Natural killer cell (primary cell): ENCODE results near the gene STARD10. TPM values are rescaled to one million over a fixed set of nuclear protein-coding genes. Genes with fewer than 3 reads are reported as not detected.

Source experiments
- ATAC-seq, 3 donors: fragments of 150-1000 bp in 2 of 3; fragments of 200-7000 bp in 1 of 3; cut with Tn5 transposase; 1 replicate in 1 of 3; 2 replicates in 2 of 3; pipeline ENCODE4 v1.10.0; 2021; ENCODE audit warnings: mild to moderate bottlenecking in 2 of 3, moderate library complexity in 2 of 3
- DNase-seq, 2 donors: peaks; one replicate each; pipeline versions ENCODE4 v3.0.0 to v3.0.0-alpha.2; 2013 to 2021; ENCODE audit warnings: mixed read lengths in 1 of 2
- H3K27ac ChIP-seq: one replicate; pipeline ENCODE4 v1.5.1; 2013; ENCODE audit warnings: mild to moderate bottlenecking, low read length
- H3K27me3 ChIP-seq: one replicate; pipeline ENCODE4 v1.6.1; 2013; ENCODE audit warnings: low read length; ENCODE audit not compliant: control insufficient read depth, insufficient read depth
- H3K36me3 ChIP-seq: one replicate; pipeline ENCODE4 v1.6.1; 2013; ENCODE audit warnings: low read length; ENCODE audit not compliant: control insufficient read depth, insufficient read depth
- H3K4me1 ChIP-seq: one replicate; pipeline ENCODE4 v1.6.1; 2013; ENCODE audit warnings: low read length; ENCODE audit not compliant: control insufficient read depth, insufficient read depth
- H3K4me3 ChIP-seq: one replicate; pipeline ENCODE4 v1.5.1; 2013; ENCODE audit warnings: low read length
- H3K9me3 ChIP-seq: one replicate; pipeline ENCODE4 v1.6.1; 2013; ENCODE audit warnings: low read length; ENCODE audit not compliant: control insufficient read depth, insufficient read depth
- H3K27ac Mint-ChIP-seq, 2 donors: one replicate each; pipeline ENCODE4 v1.8.0; 2022; ENCODE audit warnings: mild to moderate bottlenecking in 2 of 2, mixed read lengths in 2 of 2, moderate library complexity in 1 of 2
- H3K27me3 Mint-ChIP-seq, 2 donors: one replicate each; pipeline ENCODE4 v1.8.0; 2022; ENCODE audit warnings: low read depth in 2 of 2, mixed read lengths in 2 of 2
- H3K36me3 Mint-ChIP-seq: one replicate; pipeline ENCODE4 v1.8.0; 2022; ENCODE audit warnings: mixed read lengths
- H3K4me1 Mint-ChIP-seq, 2 donors: one replicate each; pipeline ENCODE4 v1.8.0; 2022; ENCODE audit warnings: mixed read lengths in 2 of 2
- H3K4me3 Mint-ChIP-seq: one replicate; pipeline ENCODE4 v1.8.0; 2022; ENCODE audit warnings: mild to moderate bottlenecking, moderate library complexity, mixed read lengths
- H3K9me3 Mint-ChIP-seq, 2 donors: one replicate each; pipeline ENCODE4 v1.8.0; 2022; ENCODE audit warnings: mixed read lengths in 2 of 2
- CTCF ChIP-seq: fragments of 200-600 bp; IDR thresholded peaks from one replicate; pipeline ENCODE4 v1.8.0; 2022; ENCODE audit warnings: antibody characterized with exemption
- WGBS: methylation state at CpG from one replicate; pipeline ENCODE4 v1.1.7; 2013; ENCODE audit warnings: missing lambda C conversion rate; ENCODE audit not compliant: insufficient coverage; 5-methylcytosine and 5-hydroxymethylcytosine counted together
- intact Hi-C: fragments of 100-400 bp; cut with micrococcal nuclease; formaldehyde crosslinking; loops from one replicate; pipeline ENCODE4 v1.14.2; 2022
- total RNA-seq, 4 donors: library from RNA; stranded (reverse); fragments of 120-200 nt in 1 of 4; gene quantifications; one replicate each; pipeline versions ENCODE4 v1.2.3 to v1.2.4, GENCODE V29; 2013 to 2022

STARD10 gene
- total RNA-seq, 3 donors from 2014 or later (not counting 1 experiment from before 2014, with no cell fraction given), result 10.9 to 17.3 (median 11.7) TPM

- Mint-ChIP-seq H3K36me3 (no peaks in the 10 kb centered on the region), H3K4me3 (peak overlapping the region; percentile 62), H3K9me3 (no peaks in the 10 kb centered on the region), H3K4me1 (peaks cover 71 to 84% of the 10 kb centered on the region in 2 donors), H3K27ac (peak overlapping the region; percentile 97 to 100), H3K27me3 (no peaks in the 10 kb centered on the region)
- DNase-seq (peak in 1 of 2 donors; percentile 66), ATAC-seq (peak; percentile 54 to 78 (median 58))
- no peaks in the 10 kb centered on the region for H3K27me3 ChIP-seq
- no peak overlapping the region for H3K4me3 ChIP-seq
- peak overlapping the region; percentile 97 for H3K27ac ChIP-seq
- no peaks in the 10 kb centered on the region for H3K9me3 ChIP-seq
- H3K4me1 ChIP-seq, result peaks cover 92% of the 10 kb centered on the region
- peaks cover 6% of the 10 kb centered on the region for H3K36me3 ChIP-seq
- intact Hi-C loops, result no loop called here
- 23% methylated on average over 6 of the region's 6 CpGs for WGBS
- no peak for TF ChIP-seq CTCF
Measured at GRCh38 chr11:72743321-72744221, 50.3 kb downstream of the STARD10 start.

GRCh38 chr11:72742513-72743320, 51.1 kb downstream of the STARD10 start:
- Mint-ChIP-seq H3K4me3 (peak overlapping the region; percentile 87), H3K27ac (peak overlapping the region; percentile 97 to 100), H3K9me3 (no peaks in the 10 kb centered on the region), H3K36me3 (no peaks in the 10 kb centered on the region), H3K4me1 (peaks cover 75 to 84% of the 10 kb centered on the region in 2 donors), H3K27me3 (no peaks in the 10 kb centered on the region)
- 78% methylated on average over 7 of the region's 7 CpGs for WGBS
- H3K27ac ChIP-seq, result peak overlapping the region; percentile 97
- DNase-seq, result no peak
- peaks cover 97% of the 10 kb centered on the region for H3K4me1 ChIP-seq
- no peak overlapping the region for H3K4me3 ChIP-seq
- no peak for TF ChIP-seq CTCF
- no peaks in the 10 kb centered on the region for H3K27me3 ChIP-seq
- no peak for ATAC-seq
- intact Hi-C loops, result no loop called here
- H3K36me3 ChIP-seq, result peaks cover 6% of the 10 kb centered on the region
- no peaks in the 10 kb centered on the region for H3K9me3 ChIP-seq

- Histone ChIP-seq H3K27me3 (no peaks in the 10 kb centered on the region), H3K4me3 (no peak overlapping the region), H3K27ac (peak overlapping the region; percentile 97), H3K9me3 (no peaks in the 10 kb centered on the region), H3K4me1 (peaks cover 97% of the 10 kb centered on the region), H3K36me3 (peaks cover 6% of the 10 kb centered on the region)
- H3K36me3 Mint-ChIP-seq, result no peaks in the 10 kb centered on the region
- no peaks in the 10 kb centered on the region for H3K27me3 Mint-ChIP-seq
- no peaks in the 10 kb centered on the region for H3K9me3 Mint-ChIP-seq
- ATAC-seq, result no peak
- intact Hi-C loops, result no loop called here
- DNase-seq, result no peak
- H3K27ac Mint-ChIP-seq, result peak overlapping the region; percentile 97 to 100
- H3K4me3 Mint-ChIP-seq, result peak overlapping the region; percentile 87
- peaks cover 76 to 85% of the 10 kb centered on the region in 2 donors for H3K4me1 Mint-ChIP-seq
- no peak for TF ChIP-seq CTCF
- WGBS, result 49% methylated on average over 7 of the region's 7 CpGs
Measured at GRCh38 chr11:72741849-72742512, 51.9 kb downstream of the STARD10 start.
